Calu3 (cell line): ENCODE measurements around the gene SGSM2. TPM values are rescaled to one million over a fixed set of nuclear protein-coding genes. Genes with fewer than 3 reads are reported as not detected.

Experiments
- BruUV-seq: library from RNA; stranded (reverse); fragments of 400-500 nt; replicated peaks from 2 replicates; lab custom pipeline; 2021; lab: Mats Ljungman, UMichigan
- CTCF ChIA-PET: fragments of 300-600 bp; sonication (Branson Sonifier 250); formaldehyde crosslinking; loops from one replicate; lab custom pipeline; 2022; ENCODE audit warnings: antibody characterized with exemption; lab: Charles Lee
- DNase-seq: peaks from one replicate; pipeline ENCODE4 v3.0.0; 2022
- H3K27ac Mint-ChIP-seq: one replicate; pipeline ENCODE4 v1.8.0; 2022; ENCODE audit warnings: mixed read lengths; ENCODE audit not compliant: unreplicated experiment
- H3K27me3 Mint-ChIP-seq: one replicate; pipeline ENCODE4 v1.8.0; 2022; ENCODE audit warnings: mixed read lengths; ENCODE audit not compliant: unreplicated experiment
- H3K36me3 Mint-ChIP-seq: one replicate; pipeline ENCODE4 v1.8.0; 2022; ENCODE audit warnings: mild to moderate bottlenecking, moderate library complexity, mixed read lengths; ENCODE audit not compliant: insufficient read depth, unreplicated experiment
- H3K4me1 Mint-ChIP-seq: one replicate; pipeline ENCODE4 v1.8.0; 2022; ENCODE audit warnings: mild to moderate bottlenecking, low read depth, mixed read lengths; ENCODE audit not compliant: unreplicated experiment
- H3K4me3 Mint-ChIP-seq: one replicate; pipeline ENCODE4 v1.8.0; 2022; ENCODE audit warnings: mild to moderate bottlenecking, low read depth, moderate library complexity, mixed read lengths; ENCODE audit not compliant: unreplicated experiment
- H3K9me3 Mint-ChIP-seq: one replicate; pipeline ENCODE4 v1.8.0; 2022; ENCODE audit warnings: low read depth, mixed read lengths; ENCODE audit not compliant: unreplicated experiment
- intact Hi-C: fragments of 100-400 bp; cut with micrococcal nuclease; formaldehyde crosslinking; loops from one replicate; pipeline ENCODE4 v1.10.0; 2022; ENCODE audit not compliant: unreplicated experiment
- total RNA-seq: library from RNA; stranded (reverse); gene quantifications from 2 replicates; pipeline ENCODE4 v1.2.3, GENCODE V29; 2022
- TF ChIP-seq, protein P1 (sequence below): fragments of 200-600 bp; IDR thresholded peaks from one replicate; pipeline ENCODE4 v1.8.0; 2022; ENCODE audit warnings: antibody characterized with exemption; ENCODE audit not compliant: unreplicated experiment

SGSM2 gene
- total RNA-seq, 1 experiment from 2014 or later, result 54.9 TPM

DNA sequence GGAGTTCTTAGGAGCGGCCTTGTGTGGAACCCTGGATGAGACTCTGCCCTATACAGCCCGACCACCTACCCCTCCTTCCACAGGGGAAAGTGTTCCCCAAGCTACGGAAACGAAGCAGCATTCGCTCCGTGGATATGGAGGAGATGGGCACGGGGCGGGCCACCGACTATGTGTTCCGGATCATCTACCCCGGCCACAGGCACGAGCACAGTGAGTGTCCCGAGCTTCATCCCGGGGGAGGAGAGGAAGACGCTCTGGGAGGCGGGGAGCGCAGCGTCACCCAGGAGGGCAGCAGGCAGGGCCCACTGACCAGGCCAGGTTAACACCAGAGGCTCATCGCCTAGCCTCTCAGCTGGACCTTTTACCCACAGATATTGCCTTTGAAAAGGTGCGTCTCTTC is 27.8 kb downstream of the SGSM2 start:
- H3K4me1 Mint-ChIP-seq, result peaks cover 17% of the 10 kb centered on the region
- no peak overlapping the region for H3K4me3 Mint-ChIP-seq
- H3K27me3 Mint-ChIP-seq, result no peaks in the 10 kb centered on the region
- no peak overlapping the region for H3K27ac Mint-ChIP-seq
- DNase-seq, result no peak
- BruUV-seq, result no TSS peak
- intact Hi-C loops, result no loop called here
- CTCF ChIA-PET, result no interaction called here
- peaks cover 40% of the 10 kb centered on the region for H3K36me3 Mint-ChIP-seq
- TF ChIP-seq, protein P1, sequence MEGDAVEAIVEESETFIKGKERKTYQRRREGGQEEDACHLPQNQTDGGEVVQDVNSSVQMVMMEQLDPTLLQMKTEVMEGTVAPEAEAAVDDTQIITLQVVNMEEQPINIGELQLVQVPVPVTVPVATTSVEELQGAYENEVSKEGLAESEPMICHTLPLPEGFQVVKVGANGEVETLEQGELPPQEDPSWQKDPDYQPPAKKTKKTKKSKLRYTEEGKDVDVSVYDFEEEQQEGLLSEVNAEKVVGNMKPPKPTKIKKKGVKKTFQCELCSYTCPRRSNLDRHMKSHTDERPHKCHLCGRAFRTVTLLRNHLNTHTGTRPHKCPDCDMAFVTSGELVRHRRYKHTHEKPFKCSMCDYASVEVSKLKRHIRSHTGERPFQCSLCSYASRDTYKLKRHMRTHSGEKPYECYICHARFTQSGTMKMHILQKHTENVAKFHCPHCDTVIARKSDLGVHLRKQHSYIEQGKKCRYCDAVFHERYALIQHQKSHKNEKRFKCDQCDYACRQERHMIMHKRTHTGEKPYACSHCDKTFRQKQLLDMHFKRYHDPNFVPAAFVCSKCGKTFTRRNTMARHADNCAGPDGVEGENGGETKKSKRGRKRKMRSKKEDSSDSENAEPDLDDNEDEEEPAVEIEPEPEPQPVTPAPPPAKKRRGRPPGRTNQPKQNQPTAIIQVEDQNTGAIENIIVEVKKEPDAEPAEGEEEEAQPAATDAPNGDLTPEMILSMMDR, result no peak
- no peaks in the 10 kb centered on the region for H3K9me3 Mint-ChIP-seq

DNA sequence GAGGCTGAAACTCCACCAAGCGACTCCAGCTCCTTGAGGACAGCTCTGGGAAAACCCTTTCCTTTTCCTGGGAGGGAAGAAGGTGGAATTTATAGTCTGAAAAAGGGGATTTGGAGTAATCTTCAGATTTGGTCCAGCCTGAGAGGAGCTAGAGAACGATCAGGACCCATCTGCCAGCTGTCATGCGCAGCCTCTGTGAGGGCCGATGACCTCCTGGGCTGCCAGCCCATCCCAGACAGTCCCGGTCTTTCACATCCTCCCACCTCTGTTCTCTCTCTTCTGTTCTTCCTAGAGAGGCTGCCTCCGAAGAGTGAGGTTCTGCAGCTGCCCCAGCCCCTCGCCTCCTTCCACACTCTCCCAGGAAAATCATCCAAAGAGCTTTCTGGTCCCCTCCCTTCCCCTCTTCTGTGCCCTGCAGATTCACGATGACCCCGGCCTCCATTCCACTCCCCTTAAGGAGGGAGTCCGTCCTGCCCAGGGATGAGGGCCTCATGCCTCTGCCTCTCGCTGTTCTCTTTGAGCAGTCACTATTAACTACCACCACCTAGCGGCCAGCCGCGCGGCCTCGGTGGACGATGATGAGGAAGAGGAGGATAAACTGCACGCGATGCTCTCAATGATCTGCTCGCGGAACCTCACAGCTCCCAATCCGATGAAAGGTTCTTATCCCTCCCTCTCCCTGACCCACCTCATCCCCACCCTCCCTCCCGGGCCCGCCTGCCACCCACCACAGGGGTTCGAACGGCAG is 29.6 kb downstream of the SGSM2 start:
- Mint-ChIP-seq H3K4me3 (no peak overlapping the region), H3K27ac (no peak overlapping the region), H3K36me3 (peaks cover 37% of the 10 kb centered on the region), H3K27me3 (no peaks in the 10 kb centered on the region), H3K9me3 (no peaks in the 10 kb centered on the region), H3K4me1 (no peaks in the 10 kb centered on the region)
- intact Hi-C loops, result no loop called here
- TF ChIP-seq, protein P1, result no peak
- no TSS peak for BruUV-seq
- CTCF ChIA-PET, result no interaction called here
- DNase-seq, result no peak

DNA sequence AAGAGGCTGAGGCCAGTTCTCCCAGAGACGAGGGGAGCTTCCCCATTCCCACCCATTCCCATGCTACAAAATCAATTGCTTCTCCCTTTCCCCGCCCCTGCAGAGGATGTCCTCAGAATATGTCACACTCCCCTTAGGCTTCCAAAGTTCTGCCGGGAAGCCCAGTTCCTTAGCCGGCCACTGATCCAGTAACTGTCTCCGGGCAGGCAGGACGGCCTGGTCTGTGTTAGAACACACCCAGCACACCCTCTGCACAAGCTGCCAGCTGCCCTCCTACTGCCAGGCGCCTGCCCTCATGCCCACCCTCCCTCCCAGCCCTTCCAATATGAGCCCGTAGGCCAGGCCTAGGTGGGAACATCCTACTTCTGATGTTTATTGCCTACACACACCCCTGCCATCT is 31.1 kb downstream of the SGSM2 start:
- H3K27me3 Mint-ChIP-seq, result no peaks in the 10 kb centered on the region
- H3K4me1 Mint-ChIP-seq, result no peaks in the 10 kb centered on the region
- H3K4me3 Mint-ChIP-seq, result no peak overlapping the region
- intact Hi-C loops, result no loop called here
- H3K9me3 Mint-ChIP-seq, result no peaks in the 10 kb centered on the region
- no TSS peak for BruUV-seq
- H3K27ac Mint-ChIP-seq, result no peak overlapping the region
- TF ChIP-seq, protein P1, result no peak
- H3K36me3 Mint-ChIP-seq, result peaks cover 36% of the 10 kb centered on the region
- DNase-seq, result no peak
- CTCF ChIA-PET, result no interaction called here

DNA sequence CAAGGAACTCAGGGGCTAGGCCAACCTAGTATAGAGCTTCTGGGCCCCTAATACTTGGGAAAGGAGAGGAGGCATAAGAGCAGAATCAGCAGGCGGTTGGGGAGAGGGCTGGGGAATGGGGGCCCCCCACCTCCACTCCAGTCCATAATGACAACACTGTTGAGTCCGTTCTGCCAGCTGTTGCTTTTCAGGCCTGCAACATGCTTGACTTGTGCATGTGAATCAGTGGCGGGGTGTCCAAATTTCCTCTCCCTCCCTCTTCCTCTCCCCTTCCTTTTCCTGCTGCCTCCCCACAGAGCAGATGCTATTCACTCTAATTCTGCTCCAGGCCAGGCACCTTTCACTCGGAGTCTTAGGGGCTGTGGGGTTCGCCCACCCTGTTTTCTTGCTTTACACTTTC is 31.7 kb downstream of the SGSM2 start:
- no peaks in the 10 kb centered on the region for H3K4me1 Mint-ChIP-seq
- TF ChIP-seq, protein P1, result no peak
- H3K27me3 Mint-ChIP-seq, result no peaks in the 10 kb centered on the region
- CTCF ChIA-PET, result no interaction called here
- no TSS peak for BruUV-seq
- no peak for DNase-seq
- H3K4me3 Mint-ChIP-seq, result no peak overlapping the region
- H3K27ac Mint-ChIP-seq, result no peak overlapping the region
- H3K36me3 Mint-ChIP-seq, result peaks cover 37% of the 10 kb centered on the region
- no peaks in the 10 kb centered on the region for H3K9me3 Mint-ChIP-seq
- intact Hi-C loops, result no loop called here
